ENCODE measurements around the gene SMAD4. TPM values are rescaled to one million over a fixed set of nuclear protein-coding genes. Genes with fewer than 3 reads are reported as not detected.

SMAD4 gene
- total and polyA plus RNA-seq, 2 donors (not counting 3 experiments of a cell fraction or from before 2014, with no cell fraction given), result 63.5 to 82.8 TPM

DNA sequence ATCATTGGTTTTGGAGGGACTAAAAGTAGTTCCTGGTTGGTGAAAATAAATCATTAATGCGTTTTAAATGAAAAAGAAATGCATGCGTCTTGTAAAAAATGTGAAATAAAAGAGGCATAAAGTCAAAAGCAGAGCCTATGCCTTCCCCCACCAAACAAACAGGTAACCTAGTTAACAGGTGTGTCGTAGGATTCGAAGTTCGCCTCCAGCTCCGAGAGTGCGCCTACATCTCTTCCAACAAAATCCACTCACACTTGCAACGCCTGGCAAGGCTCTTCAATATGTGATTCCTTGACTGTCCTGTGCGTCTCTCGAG lies 677 bp upstream of the SMAD4 start:
- ChIA-PET POLR2A (interaction anchor here (1.3 to 1.6 kb wide), 2 partner anchors 22 to 61 kb away, joined by 3 to 11 read pairs; partner anchors contain the start of gene ELAC1), CTCF (interaction anchor here (1.5 kb wide), 1 partner anchor 22 kb away, joined by 5 read pairs; no protein-coding TSS in a partner anchor)
- intact Hi-C loops (cut with micrococcal nuclease) (no loop called here), dilution Hi-C loops (cut with MboI; ENCODE audit: extremely low pct_ligation_motif_present, low sequenced_read_pairs) (no loop called here)
- Histone ChIP-seq H4K20me1 (replicated peaks; ENCODE audit: control insufficient read depth, extremely low read depth, insufficient read depth, low read length) (peaks cover 12% of the 10 kb centered on the region), H3K9me3 (replicated peaks; ENCODE audit: control insufficient read depth, insufficient read depth, low read length) (no peaks in the 10 kb centered on the region), H3K9ac (replicated peaks; ENCODE audit: extremely low read depth, insufficient read depth, low read length) (peak overlapping the region; percentile 97), H3K4me2 (ENCODE audit: insufficient read depth, low read length) (peak overlapping the region; percentile 93), H3K4me1 (ENCODE audit: control insufficient read depth, extremely low read depth, insufficient read depth, low read length) (peaks cover 21% of the 10 kb centered on the region), H3K79me2 (ENCODE audit: control insufficient read depth, insufficient read depth, low read length) (peaks cover 48% of the 10 kb centered on the region), H3K36me3 (ENCODE audit: control insufficient read depth in 2 of 2, extremely low read depth in 1 of 2, insufficient read depth in 2 of 2, low read length in 2 of 2) (peaks cover 0 to 3% of the 10 kb centered on the region in 2 experiments), H3K27me3 (ENCODE audit: control insufficient read depth in 2 of 2, insufficient read depth in 2 of 2, low read length in 2 of 2) (no peaks in the 10 kb centered on the region), H3K4me3 (replicated peaks in 1 of 3; ENCODE audit: insufficient read depth in 1 of 3, low read depth in 1 of 3, low read length in 3 of 3) (peak overlapping the region; percentile 64 to 87 (median 84)), H3K9me1 (replicated peaks; ENCODE audit: control insufficient read depth, extremely low read depth, insufficient read depth, low read length) (no peaks in the 10 kb centered on the region), H3K27ac (ENCODE audit: insufficient read depth, low read depth, low read length) (peak overlapping the region; percentile 93), H2AFZ (ENCODE audit: low read depth, low read length) (peak overlapping the region; percentile 81)
- FAIRE-seq (peak; percentile 48), DNase-seq (ENCODE audit: low read depth, low spot score) (no peak)
- TF ChIP-seq EZH2 (IDR thresholded peaks at IDR 0.05; ENCODE audit: borderline replicate concordance, low read depth, low read length, severe bottlenecking) (no peak), GATA2 (IDR thresholded peaks at IDR 0.05; ENCODE audit: insufficient read depth, insufficient read length, low read depth, low read length) (no peak), POLR2A (IDR thresholded peaks at IDR 0.05; ENCODE audit: low read depth, low read length) (no peak), JUN (IDR thresholded peaks at IDR 0.05; ENCODE audit: borderline replicate concordance, insufficient read depth, insufficient read length, low read depth) (no peak), MYC (IDR thresholded peaks at IDR 0.05; ENCODE audit: low read depth, low read length) (no peak), FOS (IDR thresholded peaks at IDR 0.05; ENCODE audit: borderline replicate concordance, insufficient read depth, low read length) (no peak), POLR2AphosphoS5 (IDR thresholded peaks at IDR 0.05; ENCODE audit: insufficient read depth, low read depth, low read length) (no peak)
- TF ChIP-seq, protein P1, sequence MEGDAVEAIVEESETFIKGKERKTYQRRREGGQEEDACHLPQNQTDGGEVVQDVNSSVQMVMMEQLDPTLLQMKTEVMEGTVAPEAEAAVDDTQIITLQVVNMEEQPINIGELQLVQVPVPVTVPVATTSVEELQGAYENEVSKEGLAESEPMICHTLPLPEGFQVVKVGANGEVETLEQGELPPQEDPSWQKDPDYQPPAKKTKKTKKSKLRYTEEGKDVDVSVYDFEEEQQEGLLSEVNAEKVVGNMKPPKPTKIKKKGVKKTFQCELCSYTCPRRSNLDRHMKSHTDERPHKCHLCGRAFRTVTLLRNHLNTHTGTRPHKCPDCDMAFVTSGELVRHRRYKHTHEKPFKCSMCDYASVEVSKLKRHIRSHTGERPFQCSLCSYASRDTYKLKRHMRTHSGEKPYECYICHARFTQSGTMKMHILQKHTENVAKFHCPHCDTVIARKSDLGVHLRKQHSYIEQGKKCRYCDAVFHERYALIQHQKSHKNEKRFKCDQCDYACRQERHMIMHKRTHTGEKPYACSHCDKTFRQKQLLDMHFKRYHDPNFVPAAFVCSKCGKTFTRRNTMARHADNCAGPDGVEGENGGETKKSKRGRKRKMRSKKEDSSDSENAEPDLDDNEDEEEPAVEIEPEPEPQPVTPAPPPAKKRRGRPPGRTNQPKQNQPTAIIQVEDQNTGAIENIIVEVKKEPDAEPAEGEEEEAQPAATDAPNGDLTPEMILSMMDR (IDR thresholded peaks at IDR 0.05; ENCODE audit: extremely low read depth in 1 of 2, insufficient read depth in 1 of 2, low read depth in 1 of 2, low read length in 2 of 2), result no peak
- TF ChIP-seq, protein P2, sequence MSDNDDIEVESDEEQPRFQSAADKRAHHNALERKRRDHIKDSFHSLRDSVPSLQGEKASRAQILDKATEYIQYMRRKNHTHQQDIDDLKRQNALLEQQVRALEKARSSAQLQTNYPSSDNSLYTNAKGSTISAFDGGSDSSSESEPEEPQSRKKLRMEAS (IDR thresholded peaks at IDR 0.05; ENCODE audit: insufficient read depth, insufficient read length), result no peak
- BruUV-seq (replicated peaks), result no TSS peak
